Measurements from ENCODE around the gene IST1.
A peak's percentile ranks its signal among the peaks of the same experiment; 100 is the strongest.
"Not testable (repeated sequence)": the region's sequence is repeated elsewhere in the genome, so short reads cannot be mapped to it uniquely, and the experiment has no call there.

IST1 gene

DNA sequence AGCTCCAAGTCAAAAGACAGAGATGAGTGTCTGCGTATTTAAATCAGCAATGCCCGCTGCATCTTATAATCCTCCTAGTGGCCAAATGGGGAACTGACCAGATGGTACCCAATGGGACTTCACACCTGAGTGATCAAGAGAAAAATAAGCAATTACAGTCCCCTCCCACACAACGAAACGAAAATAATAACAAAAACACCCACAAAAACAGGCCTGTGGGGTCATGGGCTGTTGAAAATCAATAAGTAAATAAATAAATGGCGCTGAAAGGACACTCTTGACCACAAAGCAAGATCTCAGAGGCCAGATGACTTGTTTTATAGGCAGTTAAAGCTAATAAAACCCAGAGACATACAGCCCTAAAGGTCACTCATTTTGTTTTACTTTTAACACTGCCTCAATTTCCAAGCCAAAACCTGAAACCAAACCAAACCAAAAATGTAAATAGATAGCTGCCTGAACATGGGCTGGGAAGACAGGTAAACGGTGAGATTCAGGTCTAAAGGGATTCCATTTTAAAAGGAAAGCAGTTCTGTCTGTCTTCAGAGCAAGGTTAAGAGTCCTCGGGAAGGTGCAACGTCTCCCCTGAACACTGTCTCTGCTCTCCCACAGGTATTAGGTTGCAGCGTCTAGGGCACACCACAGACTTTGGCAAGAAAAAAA is 12.7 kb upstream of the IST1 start:
- DNase-seq = no peak

GRCh38 chr16:71883168-71883848 is 12.0 kb upstream of the IST1 start:
- no peak for DNase-seq

GRCh38 chr16:71883849-71884638 is 11.3 kb upstream of the IST1 start, which contains the start of gene ZNF821:
Gene ZNF821 (minus strand): TSS chr16:71884182. CDS start chr16:71879946, 4,236 bp downstream.
- DNase-seq = no peak

GRCh38 chr16:71885261-71885650 is 10.1 kb upstream of the IST1 start:
- DNase-seq = no peak

DNA sequence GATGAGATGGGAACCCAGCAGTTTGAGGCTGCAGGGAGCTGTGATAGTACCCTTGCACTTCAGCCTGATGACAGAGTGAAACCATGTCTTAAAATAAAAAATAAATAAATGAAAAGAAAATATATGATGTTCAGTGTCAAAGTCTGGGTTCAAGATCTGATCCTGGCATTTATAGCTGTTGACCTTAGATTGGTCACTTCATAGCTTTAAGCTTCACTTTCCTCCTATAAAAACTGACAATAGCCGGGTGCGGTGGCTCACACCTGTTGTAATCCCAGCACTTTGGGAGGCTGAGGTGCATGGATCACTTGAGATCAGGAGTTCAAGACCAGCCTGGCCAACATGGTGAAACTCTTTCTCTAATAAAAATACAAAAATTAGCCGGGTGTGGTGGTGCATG is 6.2 kb upstream of the IST1 start:
- DNase-seq = no peak

GRCh38 chr16:71893888-71894228 is 1.5 kb upstream of the IST1 start:
- DNase-seq = no peak

- DNase-seq = no peak
These were observed 956 bp upstream of the IST1 start for GRCh38 chr16:71894229-71894920.

DNA sequence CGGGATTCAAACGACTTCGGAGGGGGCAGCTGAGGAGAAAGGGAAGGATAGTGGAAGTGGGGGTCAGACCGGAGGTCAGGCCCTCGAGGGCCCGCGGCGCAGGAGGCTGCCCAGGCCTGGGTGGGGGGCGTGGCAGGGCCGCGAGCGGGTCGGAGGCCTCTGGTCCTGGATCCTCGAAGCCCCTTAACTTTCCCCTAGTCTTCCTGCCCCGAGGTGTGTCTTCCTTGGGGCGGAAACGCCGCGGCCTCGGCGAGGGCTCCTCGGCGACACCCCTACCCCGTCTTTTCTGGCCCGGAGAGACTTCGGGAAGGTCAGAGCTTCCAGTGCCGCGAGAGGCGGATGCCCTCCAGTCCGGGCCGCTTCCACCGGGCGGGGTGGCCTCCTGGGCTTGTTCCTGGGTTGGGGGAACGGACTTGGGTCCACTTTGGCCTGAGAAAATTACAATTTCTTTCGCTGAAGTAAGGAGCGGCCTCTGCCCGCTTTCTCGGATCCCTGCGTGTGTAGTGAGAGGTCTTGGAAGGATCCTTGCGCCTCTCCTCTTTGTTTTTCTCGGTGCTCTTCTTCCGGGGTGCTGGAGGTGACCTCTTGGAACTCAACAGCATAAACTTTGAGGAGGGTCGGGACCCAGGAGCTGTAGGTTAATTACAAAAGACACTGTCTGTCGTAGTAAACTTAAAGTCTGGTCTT is 491 bp downstream of the IST1 start:
- DNase-seq = no peak

DNA sequence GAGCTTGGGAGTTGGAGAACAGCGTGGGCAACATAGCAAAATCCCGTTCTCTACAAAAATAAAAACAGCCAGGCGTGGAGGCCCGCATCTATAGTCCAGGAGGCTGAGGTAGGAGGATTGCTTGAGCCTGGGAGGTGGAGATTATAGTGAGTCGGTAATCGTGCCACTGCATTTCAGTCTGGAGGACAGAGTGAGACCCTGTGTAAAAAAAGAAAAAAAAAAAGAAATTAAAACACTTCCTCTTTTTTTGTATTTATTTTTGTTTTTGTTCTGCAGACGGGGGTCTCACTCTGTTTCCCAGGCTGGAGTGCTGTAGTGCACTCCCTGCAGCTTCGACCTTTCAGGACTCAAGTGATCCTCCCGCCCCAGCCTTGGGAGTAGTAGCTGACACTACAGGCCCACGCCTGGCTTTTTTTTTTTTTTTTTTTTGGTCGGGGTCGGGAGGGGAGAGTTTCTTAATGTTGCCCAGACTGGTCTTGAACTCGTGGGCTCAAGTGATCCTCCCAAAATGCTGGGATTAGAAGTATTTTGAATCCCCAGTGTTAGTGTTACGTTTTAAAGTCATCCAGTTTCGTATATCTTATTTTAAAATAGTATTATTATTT is 1.5 kb downstream of the IST1 start:
- DNase-seq = no peak

GRCh38 chr16:71899171-71899570 is 3.8 kb downstream of the IST1 start:
- DNase-seq = no peak

DNA sequence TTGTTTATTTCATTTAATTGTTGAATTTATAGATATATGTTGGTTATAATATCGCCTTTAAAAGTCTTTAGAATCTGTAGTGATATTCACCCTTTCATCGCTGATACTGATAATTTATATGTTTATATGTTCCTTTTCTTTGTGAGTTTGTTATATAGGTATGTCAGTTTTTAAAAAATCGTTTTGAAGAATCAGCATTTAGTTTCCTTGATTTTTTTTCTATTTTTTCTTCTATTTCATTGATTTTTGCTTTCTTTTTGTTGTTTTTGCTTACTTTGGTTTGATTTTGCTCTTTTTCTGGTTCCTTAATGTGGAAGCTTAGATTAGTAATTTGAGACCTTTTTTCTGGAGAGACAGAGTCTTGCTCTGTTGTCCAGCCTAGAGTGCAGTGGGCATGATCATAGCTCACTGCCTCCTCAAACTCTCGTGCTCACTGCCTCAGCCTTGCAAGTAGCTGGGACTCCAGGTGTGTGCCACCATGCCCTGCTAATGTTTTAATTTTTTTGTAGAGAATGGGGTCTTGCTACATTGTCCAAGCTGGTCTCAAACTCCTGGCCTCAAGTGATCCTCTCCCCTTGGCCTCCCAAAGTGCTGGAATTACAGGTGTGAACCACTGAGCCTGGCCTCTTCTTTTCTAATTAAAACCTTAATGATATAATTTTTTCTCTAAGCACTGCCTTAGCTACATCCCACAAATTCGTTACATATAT is 7.5 kb downstream of the IST1 start:
- DNase-seq = no peak

- DNase-seq = no peak
These were observed 8.3 kb downstream of the IST1 start for GRCh38 chr16:71903608-71904007.

DNA sequence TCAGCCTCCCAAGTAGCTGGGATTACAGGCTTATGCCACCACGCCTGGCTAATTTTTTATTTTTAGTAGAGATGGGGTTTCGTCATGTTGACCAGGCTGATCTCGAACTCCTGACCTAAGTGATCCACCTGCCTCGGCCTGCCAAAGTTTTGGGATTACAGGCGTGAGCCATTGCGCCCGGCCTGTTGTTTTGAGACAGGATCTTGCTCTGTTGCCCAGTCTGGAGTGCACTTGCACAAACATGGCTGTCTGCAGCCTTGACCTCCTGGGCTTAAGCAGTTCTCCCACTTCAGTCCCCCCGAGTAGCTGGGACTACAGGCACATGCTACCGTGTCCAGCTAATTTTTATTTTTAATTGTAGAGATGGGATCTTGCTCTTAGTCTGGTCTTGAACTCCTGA is 8.9 kb downstream of the IST1 start:
- no peak for DNase-seq

- not testable (repeated sequence) for DNase-seq
These were observed 10.4 kb downstream of the IST1 start for GRCh38 chr16:71905765-71906164.

GRCh38 chr16:71911121-71911520 is 15.8 kb downstream of the IST1 start:
- no peak for DNase-seq

DNA sequence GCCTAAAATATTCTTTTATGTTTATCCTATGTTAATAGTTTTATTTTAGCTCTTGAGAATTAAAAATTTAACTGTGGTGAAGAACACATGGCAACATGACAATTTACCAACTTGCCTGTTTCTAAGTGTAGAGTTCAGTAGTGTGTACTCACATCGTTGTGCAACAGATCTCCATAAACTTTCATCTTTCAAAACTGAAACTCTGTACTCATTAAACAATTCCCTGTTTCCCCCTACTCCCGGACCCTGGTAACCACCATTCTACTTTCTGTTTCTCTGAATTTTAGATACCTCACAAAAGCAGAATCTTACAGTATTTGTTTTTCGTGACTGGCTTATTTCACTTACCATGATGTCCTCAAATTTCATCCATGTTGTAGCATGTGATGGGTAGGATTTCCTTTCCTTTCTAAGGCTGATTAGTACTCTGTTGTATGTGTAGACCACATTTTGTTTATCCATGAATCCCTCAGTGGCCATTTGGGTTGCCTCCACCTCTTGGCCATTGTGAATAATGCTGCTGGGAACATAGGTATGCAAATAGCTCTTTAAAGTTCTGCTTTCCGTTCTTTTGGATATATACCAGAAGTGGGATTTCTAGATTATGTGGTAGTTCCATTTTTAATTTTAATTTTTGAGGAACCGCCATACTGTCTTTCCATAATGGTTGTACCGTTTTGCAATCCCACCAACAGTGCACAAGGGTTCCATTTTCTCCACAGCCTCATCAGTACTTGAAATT is 17.4 kb downstream of the IST1 start:
- DNase-seq = no peak

GRCh38 chr16:71914802-71915201 is 19.5 kb downstream of the IST1 start:
- no peak for DNase-seq

- DNase-seq = no peak
These were observed 20.0 kb downstream of the IST1 start for GRCh38 chr16:71915350-71915749.

DNA sequence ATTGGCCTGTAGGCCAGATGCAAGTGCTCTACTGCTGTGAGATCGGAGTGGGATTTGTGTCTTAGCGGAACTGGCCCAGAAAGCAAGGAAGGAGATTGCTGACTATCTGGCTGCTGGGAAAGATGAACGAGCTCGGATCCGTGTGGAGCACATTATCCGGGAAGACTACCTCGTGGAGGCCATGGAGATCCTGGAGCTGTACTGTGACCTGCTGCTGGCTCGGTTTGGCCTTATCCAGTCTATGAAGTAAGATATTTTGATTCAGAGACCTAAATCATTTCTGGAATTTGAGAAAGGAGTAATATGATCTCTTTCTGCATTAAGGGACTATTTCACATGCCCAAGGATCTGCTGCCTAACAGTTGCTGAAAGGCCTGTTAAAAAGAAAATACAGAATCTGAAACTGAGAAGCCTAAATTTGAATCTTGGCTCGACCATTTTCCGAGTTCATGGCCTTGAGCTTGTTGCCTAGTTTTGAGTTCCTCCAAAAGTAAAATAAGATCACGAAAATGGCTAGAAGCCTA is 21.1 kb downstream of the IST1 start:
- DNase-seq = no peak

- DNase-seq = no peak
These were observed 22.6 kb downstream of the IST1 start for GRCh38 chr16:71917900-71918299.

GRCh38 chr16:71919035-71919434 is 23.7 kb downstream of the IST1 start:
- DNase-seq = peak; percentile 44

Measured in SIG-M5 (cell line).